Common myeloid progenitor, CD34-positive (primary cell): Measurements from ENCODE around the gene NEDD4L.

Experiments used
- CTCF ChIA-PET: fragments of 350-600 bp; sonication (Branson Sonifier 250); formaldehyde crosslinking; loops from one replicate; lab custom pipeline; 2021; ENCODE audit warnings: antibody characterized with exemption; lab: Charles Lee
- POLR2A ChIA-PET: fragments of 350-600 bp; sonication (Branson Sonifier 250); formaldehyde crosslinking; loops from one replicate; lab custom pipeline; 2021; ENCODE audit warnings: antibody characterized with exemption; lab: Charles Lee
- DNase-seq, 3 donors: peaks; one replicate each; pipeline versions ENCODE4 v3.0.0 to v3.0.0-alpha.2; 2013
- H3K27ac ChIP-seq, 2 experiments: 1 replicate in 1 of 2; 2 replicates in 1 of 2; pipeline ENCODE4 v1.7.0; 2013; ENCODE audit warnings: inconsistent platforms in 2 of 2, low read length in 2 of 2, mild to moderate bottlenecking in 2 of 2, low read depth in 1 of 2, moderate library complexity in 1 of 2; ENCODE audit not compliant: severe bottlenecking in 2 of 2, insufficient read depth in 1 of 2, poor library complexity in 1 of 2
- H3K27me3 ChIP-seq, 5 experiments: replicated peaks in 2 of 5; 1 replicate in 3 of 5; 2 replicates in 2 of 5; pipeline versions ENCODE4 v1.6.1 to v1.7.0; 2013; ENCODE audit warnings: low read length in 4 of 5, mild to moderate bottlenecking in 2 of 5, moderate library complexity in 2 of 5, inconsistent platforms in 1 of 5; ENCODE audit not compliant: insufficient read depth in 5 of 5, control insufficient read depth in 4 of 5
- H3K36me3 ChIP-seq, 4 experiments: 1 replicate in 2 of 4; 2 replicates in 2 of 4; pipeline versions ENCODE4 v1.6.1 to v1.7.0; 2013; ENCODE audit warnings: low read length in 3 of 4, control low read depth in 1 of 4, mild to moderate bottlenecking in 1 of 4; ENCODE audit not compliant: control insufficient read depth in 4 of 4, insufficient read depth in 4 of 4
- H3K4me1 ChIP-seq, 4 experiments: 1 replicate in 3 of 4; 2 replicates in 1 of 4; pipeline versions ENCODE4 v1.6.1 to v1.7.1; 2013; ENCODE audit warnings: low read length in 3 of 4, mild to moderate bottlenecking in 3 of 4, control low read depth in 1 of 4, inconsistent platforms in 1 of 4, moderate library complexity in 1 of 4; ENCODE audit not compliant: control insufficient read depth in 4 of 4, insufficient read depth in 4 of 4; ENCODE audit errors: control extremely low read depth in 1 of 4
- H3K4me3 ChIP-seq, 7 experiments: 1 replicate in 4 of 7; 2 replicates in 3 of 7; pipeline versions ENCODE4 v1.5.1 to v1.7.0; 2013; ENCODE audit warnings: mild to moderate bottlenecking in 7 of 7, low read length in 6 of 7, moderate library complexity in 6 of 7, inconsistent platforms in 2 of 7, low read depth in 2 of 7, control low read depth in 1 of 7; ENCODE audit not compliant: insufficient read depth in 4 of 7, control insufficient read depth in 1 of 7; ENCODE audit errors: extremely low read depth in 1 of 7
- H3K9me3 ChIP-seq, 5 experiments: 1 replicate in 4 of 5; 2 replicates in 1 of 5; pipeline versions ENCODE4 v1.6.1 to v1.7.1; 2013; ENCODE audit warnings: low read length in 4 of 5, mild to moderate bottlenecking in 2 of 5, inconsistent platforms in 1 of 5, low read depth in 1 of 5, moderate library complexity in 1 of 5; ENCODE audit not compliant: control insufficient read depth in 4 of 5, insufficient read depth in 2 of 5; ENCODE audit errors: control extremely low read depth in 1 of 5
- WGBS: methylation state at CpG from one replicate; pipeline ENCODE4 v1.1.5; 2013; ENCODE audit not compliant: insufficient coverage; 5-methylcytosine and 5-hydroxymethylcytosine counted together

NEDD4L gene

DNA sequence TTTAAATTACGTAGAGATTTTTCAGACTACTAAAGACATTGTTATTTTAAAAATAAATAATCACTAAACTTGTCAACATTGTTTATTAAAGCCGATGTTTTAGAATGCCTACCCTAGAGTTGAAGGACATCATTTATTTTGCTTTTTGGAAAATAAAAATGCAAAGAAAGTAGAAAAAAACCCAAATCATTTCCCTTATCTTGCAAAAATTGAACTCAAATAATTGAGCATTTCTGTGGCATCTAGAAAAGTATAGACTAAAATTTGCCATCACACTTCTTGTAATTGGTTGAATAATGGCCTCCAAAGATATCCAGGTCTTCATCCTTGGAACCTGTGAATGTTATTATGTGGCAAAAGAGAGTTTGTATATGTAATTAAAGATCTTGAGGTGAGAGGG is 9.7 kb upstream of the NEDD4L start:
- no peak for DNase-seq
- peaks cover 0 to 2% (median 0%) of the 10 kb centered on the region in 4 experiments for H3K4me1 ChIP-seq
- CTCF ChIA-PET = no interaction called here
- H3K36me3 ChIP-seq = no peaks in the 10 kb centered on the region
- WGBS = no CpG with 5 or more reads among the region's 2 CpGs
- H3K4me3 ChIP-seq = no peak overlapping the region
- POLR2A ChIA-PET = no interaction called here
- H3K27ac ChIP-seq = no peak overlapping the region
- H3K27me3 ChIP-seq = peaks cover 0 to 3% (median 2%) of the 10 kb centered on the region in 5 experiments
- H3K9me3 ChIP-seq = no peaks in the 10 kb centered on the region

DNA sequence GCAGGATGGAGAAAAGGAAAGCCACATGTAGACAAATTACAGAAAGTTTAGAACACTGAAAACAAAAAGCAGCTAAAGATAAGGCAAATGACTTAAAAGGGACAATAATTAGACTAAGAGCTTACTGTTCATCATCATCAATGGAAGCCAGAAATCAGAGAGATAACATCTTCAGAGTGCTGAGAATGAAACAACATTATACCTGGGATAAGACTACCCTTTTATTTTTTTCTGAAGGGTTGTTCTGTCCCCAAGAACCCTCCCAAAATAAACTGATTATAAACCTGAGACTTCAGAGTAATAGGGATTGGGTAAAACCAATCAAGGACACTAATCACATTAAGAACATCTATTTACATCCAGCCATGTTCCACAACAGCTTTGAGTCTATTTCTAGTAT is 6.9 kb upstream of the NEDD4L start:
- ChIA-PET POLR2A (no interaction called here), CTCF (interaction anchor here (1.3 to 1.8 kb wide), 2 partner anchors 85 to 99 kb away, joined by 4 to 5 read pairs; no protein-coding TSS in a partner anchor)
- Histone ChIP-seq H3K27me3 (peaks cover 0 to 2% (median 0%) of the 10 kb centered on the region in 5 experiments), H3K36me3 (no peaks in the 10 kb centered on the region), H3K27ac (no peak overlapping the region), H3K4me1 (peaks cover 0 to 2% (median 0%) of the 10 kb centered on the region in 4 experiments), H3K4me3 (no peak overlapping the region), H3K9me3 (no peaks in the 10 kb centered on the region)
- no peak for DNase-seq

DNA sequence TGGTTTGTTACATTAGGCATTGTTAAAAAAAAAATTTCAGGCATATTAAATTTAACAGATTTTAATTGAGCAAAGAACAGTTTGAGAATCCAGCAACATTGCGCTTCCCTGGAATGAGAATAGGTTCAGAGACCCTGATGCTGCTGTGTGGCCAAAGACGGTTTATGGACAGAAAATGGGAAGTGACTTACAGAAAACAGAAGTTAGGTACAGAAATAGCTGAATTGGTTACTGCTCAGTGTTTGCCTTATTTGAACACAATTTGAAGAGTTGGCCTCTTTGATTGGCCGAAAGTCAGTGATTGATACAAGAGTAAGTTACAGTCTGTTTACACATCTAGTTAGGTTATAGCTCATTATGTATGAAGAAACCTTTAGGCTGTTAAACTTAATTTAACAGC is 6.0 kb upstream of the NEDD4L start:
- POLR2A ChIA-PET = no interaction called here
- WGBS = 56% methylated on average over 3 of the region's 3 CpGs
- peaks cover 0 to 2% (median 0%) of the 10 kb centered on the region in 5 experiments for H3K27me3 ChIP-seq
- H3K36me3 ChIP-seq = no peaks in the 10 kb centered on the region
- DNase-seq = peak in 2 of 3 donors; percentile 9 to 11
- no peak overlapping the region for H3K27ac ChIP-seq
- H3K9me3 ChIP-seq = no peaks in the 10 kb centered on the region
- H3K4me3 ChIP-seq = no peak overlapping the region
- peaks cover 0 to 6% (median 3%) of the 10 kb centered on the region in 4 experiments for H3K4me1 ChIP-seq
- CTCF ChIA-PET = interaction anchor here (0.7 to 2.0 kb wide), 4 partner anchors 12 to 98 kb away, joined by 3 to 6 read pairs (median 4); no protein-coding TSS in a partner anchor

DNA sequence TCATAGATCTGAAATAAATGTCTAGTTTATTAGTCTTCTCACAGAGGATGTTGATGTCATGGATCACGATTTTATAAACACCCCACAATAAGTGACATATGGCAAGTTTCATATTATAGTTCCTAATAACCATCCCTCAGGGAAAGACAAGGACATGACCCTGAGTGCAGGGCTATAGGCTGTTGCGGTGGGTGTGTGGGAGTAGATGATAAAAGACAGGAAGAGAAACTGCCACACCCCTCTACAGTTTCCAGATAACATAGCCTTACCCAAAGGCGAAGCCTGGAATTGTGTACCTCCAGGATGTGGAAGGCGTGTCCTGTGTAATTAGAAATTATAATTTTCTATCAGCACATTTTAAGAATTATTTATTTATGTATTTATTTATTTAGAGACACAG is 2.4 kb upstream of the NEDD4L start:
- peaks cover 2 to 27% (median 21%) of the 10 kb centered on the region in 4 experiments for H3K4me1 ChIP-seq
- no peaks in the 10 kb centered on the region for H3K36me3 ChIP-seq
- H3K27me3 ChIP-seq = no peaks in the 10 kb centered on the region
- DNase-seq = peak; percentile 11 to 32 (median 14)
- ChIA-PET CTCF (interaction anchor here (0.9 to 4.1 kb wide), 9 partner anchors 11 to 411 kb away, joined by 3 to 27 read pairs (median 4); no protein-coding TSS in a partner anchor), POLR2A (interaction anchor here (0.6 kb wide), 1 partner anchor 1037 kb away, joined by 3 read pairs; no protein-coding TSS in a partner anchor)
- H3K9me3 ChIP-seq = no peaks in the 10 kb centered on the region
- no CpG with 5 or more reads among the region's 4 CpGs for WGBS
- H3K27ac ChIP-seq = no peak overlapping the region
- no peak overlapping the region for H3K4me3 ChIP-seq

DNA sequence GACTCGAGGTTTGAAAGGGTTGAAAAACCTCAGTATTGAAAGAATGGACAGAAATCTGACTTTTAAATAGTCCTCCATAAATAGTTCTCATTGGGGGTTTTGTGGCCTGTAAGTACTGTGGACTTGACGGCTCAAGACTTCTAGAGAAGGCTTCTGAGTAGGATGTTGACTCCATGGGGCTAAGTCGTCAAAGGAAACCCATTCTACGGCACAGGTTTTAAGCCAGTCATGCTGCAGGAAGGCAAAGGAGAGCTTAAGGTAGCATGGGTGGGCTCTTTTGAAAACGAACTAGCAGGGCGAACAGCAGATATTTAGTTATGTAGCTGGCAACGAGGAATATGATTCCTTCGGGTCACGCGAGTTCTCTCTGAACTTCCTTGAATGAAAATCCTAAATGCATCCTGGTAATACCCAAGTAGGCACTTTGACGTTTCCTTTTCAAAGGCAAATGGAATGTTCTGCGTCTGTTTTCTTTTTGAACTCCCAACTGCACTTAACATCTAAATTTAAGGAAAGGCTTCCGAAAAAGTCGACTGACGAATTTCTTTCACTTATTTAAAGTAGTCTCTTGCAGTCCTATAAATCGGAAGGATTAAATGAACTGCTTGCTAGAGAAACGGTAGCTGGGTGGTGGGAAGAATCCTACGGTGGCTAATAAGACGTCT is 1.1 kb upstream of the NEDD4L start:
- no peaks in the 10 kb centered on the region for H3K36me3 ChIP-seq
- ChIA-PET POLR2A (interaction anchor here (1.2 kb wide), 1 partner anchor 79 kb away, joined by 3 read pairs; no protein-coding TSS in a partner anchor), CTCF (interaction anchor here (0.7 to 4.1 kb wide), 20 partner anchors 10 to 157 kb away, joined by 3 to 27 read pairs (median 4); no protein-coding TSS in a partner anchor)
- no peaks in the 10 kb centered on the region for H3K9me3 ChIP-seq
- H3K27ac ChIP-seq = no peak overlapping the region
- WGBS = 8% methylated on average over 18 of the region's 19 CpGs
- peaks cover 2 to 27% (median 21%) of the 10 kb centered on the region in 4 experiments for H3K4me1 ChIP-seq
- peak overlapping the region in 6 of 7 experiments; percentile 70 to 96 (median 85) for H3K4me3 ChIP-seq
- no peaks in the 10 kb centered on the region for H3K27me3 ChIP-seq
- peak in 2 of 3 donors; percentile 28 to 36 for DNase-seq

DNA sequence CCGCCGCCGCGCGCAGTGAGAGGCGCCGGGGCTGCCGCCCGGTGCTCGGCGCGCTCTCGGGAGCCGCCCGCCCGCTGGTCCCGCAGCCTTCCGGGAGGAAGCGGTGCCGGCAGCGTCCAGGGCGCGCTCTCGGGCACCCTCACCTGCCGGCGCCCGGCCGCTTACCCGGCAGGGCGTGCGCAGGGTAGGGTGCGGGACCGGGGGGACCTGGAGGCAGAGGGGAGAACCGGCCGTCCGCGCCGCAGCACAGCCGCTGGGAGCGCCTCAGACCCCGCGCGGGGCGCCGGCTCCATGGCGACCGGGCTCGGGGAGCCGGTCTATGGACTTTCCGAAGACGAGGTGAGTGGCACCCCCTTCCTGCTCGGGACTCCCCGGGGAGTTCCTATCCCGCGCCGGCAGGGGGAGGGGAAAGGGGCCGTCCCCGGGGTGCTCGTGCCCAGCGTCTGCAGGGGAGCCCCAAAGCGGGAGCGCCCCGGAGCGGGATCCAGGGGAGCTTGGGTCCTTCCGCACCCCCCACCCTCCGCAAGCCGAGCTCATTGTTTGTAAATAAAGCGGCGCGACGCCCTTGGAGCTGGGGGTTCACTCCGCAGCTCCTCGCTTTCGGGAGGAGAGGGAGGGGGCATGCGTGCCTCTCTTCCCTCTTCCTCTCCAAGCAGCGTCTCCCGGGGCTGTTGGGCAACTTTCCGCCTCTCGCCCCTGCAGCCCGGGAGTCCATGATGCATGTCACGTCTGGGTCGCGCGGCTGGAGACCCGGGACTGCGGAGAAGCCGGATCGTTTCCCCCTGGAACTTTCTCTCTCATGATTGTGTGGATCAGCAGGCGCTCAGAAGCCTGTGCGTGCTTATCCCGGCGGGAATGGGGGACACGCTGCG is 580 bp downstream of the NEDD4L start:
- peak overlapping the region; percentile 70 to 96 (median 85) for H3K4me3 ChIP-seq
- POLR2A ChIA-PET = interaction anchor here (0.6 to 1.5 kb wide), 2 partner anchors 12 to 73 kb away, joined by 3 read pairs; no protein-coding TSS in a partner anchor
- CTCF ChIA-PET = interaction anchor here (1.0 to 2.8 kb wide), 5 partner anchors 45 to 91 kb away, joined by 3 to 12 read pairs (median 3); no protein-coding TSS in a partner anchor

More for the DNA sequence above, 580 bp downstream of the NEDD4L start:
- no peak overlapping the region for H3K27ac ChIP-seq
- H3K27me3 ChIP-seq = no peaks in the 10 kb centered on the region
- peak; percentile 28 to 63 (median 41) for DNase-seq
- H3K36me3 ChIP-seq = no peaks in the 10 kb centered on the region
- no peaks in the 10 kb centered on the region for H3K9me3 ChIP-seq
- WGBS = 0% methylated on average over 81 of the region's 94 CpGs
- H3K4me1 ChIP-seq = peaks cover 2 to 25% (median 21%) of the 10 kb centered on the region in 4 experiments
